ENCODE data around the gene ALK.

Gene ALK

DNA sequence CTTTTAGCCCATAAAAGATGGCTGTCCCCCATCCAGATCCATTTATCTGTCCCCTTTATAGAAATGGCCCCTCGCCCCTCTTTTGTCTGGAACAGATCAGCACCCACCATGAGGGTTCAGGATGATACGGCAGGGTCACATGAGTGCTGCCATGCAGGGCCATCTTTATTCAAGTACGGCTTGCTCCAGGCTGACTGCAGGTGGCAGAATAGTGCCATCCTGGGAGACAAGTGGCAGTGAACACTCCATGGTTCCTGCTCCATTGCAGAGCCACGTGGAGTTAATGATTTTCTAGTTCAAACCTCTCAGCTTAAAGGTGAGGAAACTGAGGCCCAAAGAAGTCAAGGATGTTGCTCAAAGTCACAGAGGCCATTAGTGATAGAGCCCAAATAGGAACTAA, 625.5 kb downstream of the ALK start:
- no peak overlapping the region for H3K9ac ChIP-seq (ENCODE audit: low read length)
- no peak overlapping the region for H3K4me3 ChIP-seq (ENCODE audit: low read depth, low read length, poor library complexity, severe bottlenecking)
- H3F3A ChIP-seq (ENCODE audit: insufficient read depth, low read length): no peaks in the 10 kb centered on the region
- no peaks in the 10 kb centered on the region for H3K9me3 ChIP-seq (ENCODE audit: low read length)
- no peaks in the 10 kb centered on the region for H3K36me3 ChIP-seq (ENCODE audit: insufficient read depth, low read length)
- no peaks in the 10 kb centered on the region for H3K9me2 ChIP-seq (ENCODE audit: low read depth, low read length)
- no peak overlapping the region for H3K4me2 ChIP-seq (ENCODE audit: low read length)
- H3K27me3 ChIP-seq (ENCODE audit: insufficient read depth, low read length): no peaks in the 10 kb centered on the region
- no peaks in the 10 kb centered on the region for H3K4me1 ChIP-seq (ENCODE audit: insufficient read depth, low read length, severe bottlenecking)
- TF ChIP-seq, protein P1, sequence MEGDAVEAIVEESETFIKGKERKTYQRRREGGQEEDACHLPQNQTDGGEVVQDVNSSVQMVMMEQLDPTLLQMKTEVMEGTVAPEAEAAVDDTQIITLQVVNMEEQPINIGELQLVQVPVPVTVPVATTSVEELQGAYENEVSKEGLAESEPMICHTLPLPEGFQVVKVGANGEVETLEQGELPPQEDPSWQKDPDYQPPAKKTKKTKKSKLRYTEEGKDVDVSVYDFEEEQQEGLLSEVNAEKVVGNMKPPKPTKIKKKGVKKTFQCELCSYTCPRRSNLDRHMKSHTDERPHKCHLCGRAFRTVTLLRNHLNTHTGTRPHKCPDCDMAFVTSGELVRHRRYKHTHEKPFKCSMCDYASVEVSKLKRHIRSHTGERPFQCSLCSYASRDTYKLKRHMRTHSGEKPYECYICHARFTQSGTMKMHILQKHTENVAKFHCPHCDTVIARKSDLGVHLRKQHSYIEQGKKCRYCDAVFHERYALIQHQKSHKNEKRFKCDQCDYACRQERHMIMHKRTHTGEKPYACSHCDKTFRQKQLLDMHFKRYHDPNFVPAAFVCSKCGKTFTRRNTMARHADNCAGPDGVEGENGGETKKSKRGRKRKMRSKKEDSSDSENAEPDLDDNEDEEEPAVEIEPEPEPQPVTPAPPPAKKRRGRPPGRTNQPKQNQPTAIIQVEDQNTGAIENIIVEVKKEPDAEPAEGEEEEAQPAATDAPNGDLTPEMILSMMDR (IDR thresholded peaks at IDR 0.05; ENCODE audit: low read length): peak; percentile 13; the same call in 1 of the 2 replicates
- TF ChIP-seq EZH2 (IDR thresholded peaks at IDR 0.05; ENCODE audit: borderline replicate concordance, low read length): no peak
- no peak overlapping the region for H3K27ac ChIP-seq (ENCODE audit: low read depth, low read length, poor library complexity, severe bottlenecking)
- no peak overlapping the region for H2AFZ ChIP-seq (ENCODE audit: low read length)
- H3K79me2 ChIP-seq (ENCODE audit: insufficient read depth, low read length): no peaks in the 10 kb centered on the region
- H4K20me1 ChIP-seq (ENCODE audit: insufficient read depth, low read length): no peaks in the 10 kb centered on the region

DNA sequence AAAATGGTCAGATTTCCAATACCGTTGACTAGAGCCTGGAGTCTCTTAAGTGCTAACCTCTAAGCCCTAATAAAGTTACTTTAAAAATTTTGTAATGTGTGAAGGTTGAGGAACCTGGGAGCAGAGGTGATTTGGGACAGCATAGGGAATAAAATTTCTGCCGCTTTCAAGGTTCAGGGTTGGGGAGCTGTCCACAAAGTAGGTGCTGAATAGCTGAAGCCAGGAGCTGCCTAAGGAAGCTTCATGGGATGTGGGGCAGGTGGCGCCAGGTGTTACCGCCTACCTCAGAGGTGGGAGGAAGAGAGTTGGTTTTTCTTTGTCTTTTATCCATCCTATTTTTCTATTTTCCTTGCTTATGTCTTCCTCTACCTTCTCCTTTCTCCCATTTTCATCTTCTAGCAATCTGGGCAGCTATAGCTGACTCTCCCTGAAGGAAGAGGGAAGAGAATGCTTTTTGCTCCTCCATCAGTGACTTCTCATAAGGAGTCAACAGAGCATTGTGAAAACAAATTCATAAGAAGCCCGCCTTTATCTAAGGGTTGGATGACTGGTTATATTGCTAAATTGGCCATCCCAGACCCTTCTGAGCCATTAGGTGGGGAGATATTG, 627.5 kb downstream of the ALK start:
- Histone ChIP-seq H3K9me2 (ENCODE audit: low read depth, low read length) (no peaks in the 10 kb centered on the region), H3K4me2 (ENCODE audit: low read length) (no peak overlapping the region), H4K20me1 (ENCODE audit: insufficient read depth, low read length) (no peaks in the 10 kb centered on the region), H3K9ac (ENCODE audit: low read length) (no peak overlapping the region), H2AFZ (ENCODE audit: low read length) (no peak overlapping the region), H3K36me3 (ENCODE audit: insufficient read depth, low read length) (no peaks in the 10 kb centered on the region), H3K4me1 (ENCODE audit: insufficient read depth, low read length, severe bottlenecking) (no peaks in the 10 kb centered on the region), H3K9me3 (ENCODE audit: low read length) (no peaks in the 10 kb centered on the region), H3K27me3 (ENCODE audit: insufficient read depth, low read length) (no peaks in the 10 kb centered on the region), H3F3A (ENCODE audit: insufficient read depth, low read length) (no peaks in the 10 kb centered on the region), H3K4me3 (ENCODE audit: low read depth, low read length, poor library complexity, severe bottlenecking) (no peak overlapping the region), H3K27ac (ENCODE audit: low read depth, low read length, poor library complexity, severe bottlenecking) (no peak overlapping the region), H3K79me2 (ENCODE audit: insufficient read depth, low read length) (no peaks in the 10 kb centered on the region)
- TF ChIP-seq EZH2 (IDR thresholded peaks at IDR 0.05; ENCODE audit: borderline replicate concordance, low read length): no peak
- TF ChIP-seq, protein P1 (IDR thresholded peaks at IDR 0.05; ENCODE audit: low read length): no peak

DNA sequence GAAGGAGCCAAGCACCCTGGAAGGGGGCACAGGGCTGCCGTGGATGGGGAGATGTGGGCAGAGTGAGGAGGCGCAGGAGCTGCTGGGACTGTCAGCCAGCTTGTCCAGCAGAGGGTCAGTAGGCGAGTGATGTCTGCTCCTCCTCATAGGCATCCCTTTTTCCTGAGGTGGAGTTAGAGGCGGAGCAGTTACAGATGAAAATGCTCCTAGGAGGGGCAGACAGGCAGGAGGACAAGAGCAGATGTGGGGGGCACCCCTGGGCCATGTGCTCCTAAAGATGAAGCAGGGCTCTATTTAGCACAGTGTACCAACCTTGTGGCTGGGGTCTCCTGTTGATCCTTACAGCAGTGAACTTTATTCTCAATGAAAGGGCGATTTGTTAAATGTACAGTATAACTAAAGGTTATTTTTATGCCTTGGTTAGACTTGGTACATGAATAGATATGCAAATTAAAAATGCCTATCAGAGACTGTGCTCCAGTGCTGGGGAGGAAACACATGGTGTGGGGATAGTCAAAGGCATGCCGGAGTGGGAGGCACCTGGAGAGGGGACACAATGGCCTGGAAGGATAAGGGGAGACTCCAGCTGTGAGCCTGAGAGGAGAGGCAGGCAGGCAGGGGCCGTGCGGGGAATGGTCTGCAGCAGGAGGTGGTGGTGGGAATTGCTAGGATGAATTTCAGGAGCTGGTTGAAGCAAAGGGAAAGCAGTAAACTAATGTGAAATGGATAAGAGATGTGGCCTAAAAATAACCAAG, 630.9 kb downstream of the ALK start:
- Histone ChIP-seq H3K4me1 (ENCODE audit: insufficient read depth, low read length, severe bottlenecking) (no peaks in the 10 kb centered on the region), H3K36me3 (ENCODE audit: insufficient read depth, low read length) (no peaks in the 10 kb centered on the region), H4K20me1 (ENCODE audit: insufficient read depth, low read length) (no peaks in the 10 kb centered on the region), H3K4me2 (ENCODE audit: low read length) (no peak overlapping the region), H3K9ac (ENCODE audit: low read length) (no peak overlapping the region), H3K27ac (ENCODE audit: low read depth, low read length, poor library complexity, severe bottlenecking) (no peak overlapping the region), H3K4me3 (ENCODE audit: low read depth, low read length, poor library complexity, severe bottlenecking) (no peak overlapping the region), H3F3A (ENCODE audit: insufficient read depth, low read length) (no peaks in the 10 kb centered on the region), H3K79me2 (ENCODE audit: insufficient read depth, low read length) (no peaks in the 10 kb centered on the region), H3K9me2 (ENCODE audit: low read depth, low read length) (no peaks in the 10 kb centered on the region), H3K27me3 (ENCODE audit: insufficient read depth, low read length) (no peaks in the 10 kb centered on the region), H3K9me3 (ENCODE audit: low read length) (no peaks in the 10 kb centered on the region), H2AFZ (ENCODE audit: low read length) (no peak overlapping the region)
- TF ChIP-seq EZH2 (IDR thresholded peaks at IDR 0.05; ENCODE audit: borderline replicate concordance, low read length): no peak
- TF ChIP-seq, protein P1 (IDR thresholded peaks at IDR 0.05; ENCODE audit: low read length): no peak
